GM21381 (cell line): ENCODE data around the gene GJD3.

Experiments used
- ATAC-seq: cut with Tn5 transposase; IDR thresholded peaks from one replicate; pipeline ENCODE4 v1.9.1; 2021; ENCODE audit warnings: mild to moderate bottlenecking, moderate library complexity; ENCODE audit not compliant: unreplicated experiment

The GJD3 gene

DNA sequence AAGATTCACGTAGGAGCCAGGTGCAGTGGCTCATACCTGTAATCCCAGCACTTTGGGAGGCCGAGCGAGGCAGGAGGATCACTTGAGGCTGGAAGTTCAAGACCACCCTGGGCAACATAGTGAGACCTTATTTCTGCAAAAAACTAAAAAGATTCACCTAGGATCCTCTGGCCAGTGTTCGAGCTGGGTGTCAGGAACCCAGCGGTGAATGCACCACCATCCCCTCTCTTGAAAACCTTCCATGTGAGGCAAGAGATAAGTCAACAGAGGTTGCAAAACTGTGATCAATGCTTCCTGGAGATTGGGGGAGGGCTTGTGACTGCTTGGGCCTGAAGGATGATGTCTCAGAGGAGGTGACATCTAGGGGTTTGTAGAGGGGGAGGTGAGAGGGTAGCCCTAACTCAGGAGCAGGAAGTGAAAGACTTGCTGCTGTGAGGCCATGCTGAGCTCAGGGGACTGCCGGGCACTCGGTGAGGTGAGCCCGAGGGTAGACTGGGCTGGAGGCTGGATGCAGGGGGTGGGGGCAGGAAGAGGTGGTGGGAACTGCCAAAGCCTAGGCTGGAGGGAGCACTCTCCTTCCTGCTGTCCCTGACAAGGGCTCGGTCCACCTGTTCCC, 11.7 kb downstream of the GJD3 start:
- ATAC-seq, result no peak

DNA sequence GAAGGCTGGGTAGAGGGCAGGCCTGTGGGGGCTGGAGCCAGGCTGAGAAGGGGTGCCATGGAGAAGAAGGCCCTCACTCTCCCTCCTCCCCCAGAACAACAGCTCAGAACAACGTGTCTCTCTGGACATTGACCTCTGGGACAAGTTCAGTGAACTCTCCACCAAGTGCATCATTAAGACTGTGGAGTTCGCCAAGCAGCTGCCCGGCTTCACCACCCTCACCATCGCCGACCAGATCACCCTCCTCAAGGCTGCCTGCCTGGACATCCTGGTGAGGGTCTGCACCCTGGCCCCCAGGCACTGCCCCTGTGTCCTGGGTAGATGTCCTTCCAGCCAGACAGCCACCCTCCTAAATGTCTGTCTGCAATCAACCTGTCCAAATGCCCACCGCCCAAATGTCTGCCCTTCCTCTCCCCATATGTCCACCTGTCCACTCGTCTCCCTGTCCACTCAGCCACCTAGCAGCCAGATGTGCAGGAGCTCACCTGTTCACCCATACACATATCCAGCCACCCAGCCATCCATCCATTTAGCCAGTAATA, 12.2 kb downstream of the GJD3 start:
- no peak for ATAC-seq

DNA sequence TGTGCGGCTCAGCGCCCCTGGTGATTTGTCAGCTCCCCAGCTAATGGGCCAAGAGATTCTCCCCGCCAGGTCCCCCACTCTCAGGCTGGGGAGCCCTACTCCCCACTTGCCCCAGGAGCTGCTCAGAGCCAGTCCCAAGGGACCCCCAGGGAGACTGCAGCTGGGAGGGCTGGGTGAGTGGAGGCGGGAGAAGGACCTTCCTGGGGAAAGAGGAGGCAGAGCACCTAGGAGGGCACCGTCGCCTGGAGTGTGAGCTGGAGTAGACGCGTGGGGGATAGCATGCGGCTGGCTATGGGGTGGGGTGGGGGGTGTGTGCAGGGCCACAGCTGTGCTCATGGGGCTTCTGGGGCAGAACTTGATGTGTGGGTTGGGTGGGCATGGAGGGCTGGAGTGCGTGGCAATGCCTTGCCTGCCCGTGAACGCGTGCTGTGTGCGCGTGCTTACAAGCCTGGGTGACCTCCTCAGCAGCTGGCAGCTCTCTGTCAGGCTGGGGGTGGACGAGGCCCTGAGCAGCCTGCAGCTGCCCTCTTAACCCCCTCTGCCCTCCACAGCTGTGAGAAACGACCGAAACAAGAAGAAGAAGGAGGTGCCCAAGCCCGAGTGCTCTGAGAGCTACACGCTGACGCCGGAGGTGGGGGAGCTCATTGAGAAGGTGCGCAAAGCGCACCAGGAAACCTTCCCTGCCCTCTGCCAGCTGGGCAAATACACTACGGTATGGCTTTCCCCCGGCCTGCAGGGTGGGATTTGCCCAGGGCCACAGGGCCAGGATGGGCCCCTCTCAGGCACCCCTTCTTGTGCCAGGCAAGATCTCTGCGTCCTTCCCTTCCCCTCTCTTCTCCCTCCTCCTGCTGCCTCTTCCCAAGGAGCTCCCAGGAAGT, 12.9 kb downstream of the GJD3 start:
- ATAC-seq, result no peak

DNA sequence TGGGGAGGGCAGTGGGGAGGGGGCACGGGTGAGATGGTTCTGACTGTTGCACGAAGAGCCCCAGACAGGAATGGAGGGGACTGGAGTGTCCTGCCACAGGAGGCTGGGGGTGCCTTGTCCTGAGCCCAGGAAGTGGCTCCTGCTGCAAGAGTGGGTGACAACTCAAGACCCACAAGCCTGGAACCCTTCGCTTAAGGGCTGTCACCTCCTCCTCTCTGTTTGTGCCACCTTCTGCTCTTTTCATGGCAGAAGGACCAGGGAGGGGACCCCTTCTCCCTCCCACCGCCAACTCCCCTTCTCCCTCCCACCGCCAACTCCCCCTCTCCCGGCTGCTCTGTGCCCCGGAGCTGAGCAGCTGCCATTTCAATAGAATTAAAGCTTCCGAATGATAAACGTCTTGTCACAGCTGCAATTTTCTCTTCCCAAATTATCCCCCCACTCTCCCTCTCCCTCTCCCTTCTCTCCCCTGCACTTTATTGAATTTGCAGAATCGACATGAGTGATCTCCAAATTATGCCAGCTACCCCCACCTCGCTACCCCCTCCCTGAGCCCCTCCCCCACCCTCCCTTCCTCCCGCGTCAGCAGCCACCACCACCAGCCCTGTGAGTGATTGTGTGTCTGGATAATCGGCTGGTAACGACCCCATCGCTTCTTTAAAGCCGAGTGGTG, 13.7 kb downstream of the GJD3 start:
- no peak for ATAC-seq

DNA sequence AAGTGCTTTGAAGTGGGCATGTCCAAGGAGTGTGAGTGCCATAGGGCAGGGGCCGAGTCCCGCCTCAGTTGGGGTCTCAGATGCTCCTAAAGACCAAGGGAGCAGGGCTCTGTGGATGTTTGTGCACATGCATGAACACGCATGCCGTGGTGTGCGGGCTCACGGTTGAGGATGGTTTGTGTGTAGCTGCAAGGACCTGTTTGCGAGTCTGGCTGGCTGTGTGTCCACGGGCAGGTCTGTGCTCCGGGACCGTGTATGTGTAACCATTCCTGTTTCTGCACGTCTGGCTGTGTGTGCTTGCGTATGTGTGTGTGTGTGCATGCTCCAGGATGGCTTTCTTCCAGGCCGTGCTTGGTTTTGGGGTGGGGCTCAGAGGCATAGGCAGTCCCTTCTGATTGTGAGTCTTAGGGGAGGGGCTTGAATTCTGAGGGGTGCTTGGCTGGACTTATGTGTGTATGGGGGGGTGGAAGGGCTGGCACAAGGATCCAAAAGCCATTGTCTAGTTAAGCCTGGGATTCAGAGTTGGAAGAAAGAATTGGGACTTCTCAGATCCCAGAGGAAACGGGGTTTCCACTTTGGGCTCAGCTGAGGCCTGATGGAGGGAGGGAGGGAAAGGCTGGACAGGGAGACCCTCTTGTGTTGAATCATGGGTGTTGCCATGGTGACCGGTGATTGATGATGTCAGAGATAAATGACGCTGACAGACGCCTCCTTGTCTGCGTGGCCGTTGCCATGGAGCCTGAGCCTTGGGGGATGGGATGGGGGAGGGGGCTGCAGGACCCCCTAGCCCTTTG, 14.4 kb downstream of the GJD3 start:
- ATAC-seq, result no peak

DNA sequence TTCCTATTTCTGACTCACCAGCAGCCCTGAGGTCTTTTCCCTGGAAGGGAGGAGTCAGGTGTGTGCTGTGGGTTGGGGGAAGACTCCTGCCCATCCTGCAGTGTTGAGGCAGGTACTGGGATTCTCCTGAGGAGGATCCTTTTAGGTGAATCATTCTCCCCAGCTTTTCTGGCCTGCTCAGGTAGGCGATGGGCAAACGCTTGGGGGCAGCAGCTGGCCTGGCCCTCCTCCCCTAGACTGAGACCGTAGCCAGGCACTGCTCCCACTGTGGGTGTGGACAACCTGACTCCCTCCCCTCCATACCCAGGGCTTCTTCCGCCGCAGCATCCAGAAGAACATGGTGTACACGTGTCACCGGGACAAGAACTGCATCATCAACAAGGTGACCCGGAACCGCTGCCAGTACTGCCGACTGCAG, 15.1 kb downstream of the GJD3 start:
- no peak for ATAC-seq

DNA sequence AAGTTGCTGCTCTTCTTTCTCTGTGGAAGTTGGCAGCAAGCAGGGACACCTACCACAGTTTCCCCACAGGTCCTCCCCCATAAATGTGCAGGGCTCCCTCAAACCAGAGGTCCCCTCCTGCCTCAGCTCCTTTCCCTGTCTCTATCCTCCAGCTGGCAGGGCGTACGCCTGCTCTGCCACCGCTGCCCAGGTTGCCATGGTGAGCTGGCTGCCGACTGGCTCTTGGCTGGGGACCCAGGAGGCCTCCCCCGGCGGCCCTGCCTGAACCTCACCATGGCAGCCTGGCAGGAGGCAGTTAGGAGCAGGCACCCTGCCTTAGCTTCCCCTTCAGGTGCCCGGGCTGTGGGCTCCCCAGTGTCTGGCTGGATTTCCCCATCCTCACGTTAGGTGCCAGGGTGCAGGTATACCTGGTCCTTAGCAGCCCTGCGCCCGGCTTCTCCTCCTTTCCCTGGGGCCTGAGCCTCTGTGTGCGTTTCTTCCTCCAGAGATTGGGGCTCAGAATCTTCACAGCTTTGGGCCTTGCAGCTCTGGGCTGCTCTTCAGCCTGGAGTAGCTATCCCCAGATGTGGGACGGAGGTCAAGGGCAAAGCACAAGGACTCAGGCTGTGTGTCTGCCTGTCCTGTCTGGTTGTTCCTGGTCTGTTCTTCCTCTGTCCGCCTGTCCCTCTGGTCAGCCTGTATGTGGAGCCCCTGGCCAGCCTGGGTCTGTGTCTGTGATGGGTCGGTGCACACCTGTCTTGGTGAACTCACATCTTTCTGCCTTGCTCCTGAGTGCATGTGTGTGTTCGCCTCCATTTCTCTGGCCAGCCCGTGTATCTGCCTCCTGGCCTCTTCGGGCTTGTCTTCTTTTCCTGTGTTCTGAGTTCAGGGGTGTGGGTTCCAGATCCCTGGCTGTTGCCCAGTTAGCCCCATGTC, 15.7 kb downstream of the GJD3 start:
- ATAC-seq, result no peak

DNA sequence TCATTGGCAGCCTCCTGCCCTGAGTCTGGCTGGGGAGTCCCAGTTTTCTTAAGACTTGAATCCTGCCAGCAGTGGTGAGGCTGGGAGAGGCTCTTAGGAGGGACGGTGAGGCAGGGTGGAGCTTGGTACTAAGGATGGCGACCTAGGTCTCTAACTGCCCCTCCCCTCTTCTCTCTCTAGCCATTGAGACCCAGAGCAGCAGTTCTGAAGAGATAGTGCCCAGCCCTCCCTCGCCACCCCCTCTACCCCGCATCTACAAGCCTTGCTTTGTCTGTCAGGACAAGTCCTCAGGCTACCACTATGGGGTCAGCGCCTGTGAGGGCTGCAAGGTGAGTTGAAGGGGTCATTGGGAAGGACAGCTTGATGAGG, 16.4 kb downstream of the GJD3 start:
- no peak for ATAC-seq

DNA sequence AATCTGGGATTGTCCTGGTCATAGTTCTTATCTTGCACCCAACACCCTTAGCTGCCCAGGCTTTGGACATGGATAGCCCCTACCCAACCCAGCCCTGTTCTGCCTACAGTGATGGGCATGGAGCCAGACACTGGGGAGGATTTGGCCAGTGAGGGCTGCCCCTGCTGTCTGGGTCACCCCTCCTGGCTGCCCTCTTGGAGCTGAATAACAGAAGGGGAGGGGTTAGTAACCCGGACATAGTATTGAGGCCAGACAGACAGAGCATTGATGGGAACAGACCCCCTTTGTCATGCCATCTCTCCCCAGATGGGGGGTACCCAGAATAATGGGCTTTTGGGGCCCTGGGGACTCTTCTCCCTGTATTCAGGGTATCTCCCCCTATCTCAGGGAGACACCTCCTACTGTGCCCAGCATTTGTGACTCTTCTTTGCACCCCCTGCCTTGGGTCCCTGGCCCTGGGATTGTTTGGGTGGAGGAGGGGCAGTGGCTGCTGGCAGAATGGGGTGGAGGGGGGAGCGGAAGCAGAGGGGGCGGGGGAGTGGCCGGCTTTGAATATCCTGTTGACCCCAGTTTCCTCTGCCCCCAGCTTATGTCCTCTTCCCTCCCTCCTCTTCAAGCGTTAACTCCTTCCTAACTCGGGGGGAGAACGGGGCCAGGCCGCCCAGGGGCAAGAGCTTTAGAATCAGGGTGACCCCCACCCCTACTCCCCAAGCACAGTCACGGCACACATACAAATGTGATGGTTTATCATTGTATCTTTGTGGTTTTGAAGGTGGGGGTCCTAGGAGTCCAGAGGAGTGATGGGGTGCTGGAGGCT, 17.0 kb downstream of the GJD3 start:
- no peak for ATAC-seq

DNA sequence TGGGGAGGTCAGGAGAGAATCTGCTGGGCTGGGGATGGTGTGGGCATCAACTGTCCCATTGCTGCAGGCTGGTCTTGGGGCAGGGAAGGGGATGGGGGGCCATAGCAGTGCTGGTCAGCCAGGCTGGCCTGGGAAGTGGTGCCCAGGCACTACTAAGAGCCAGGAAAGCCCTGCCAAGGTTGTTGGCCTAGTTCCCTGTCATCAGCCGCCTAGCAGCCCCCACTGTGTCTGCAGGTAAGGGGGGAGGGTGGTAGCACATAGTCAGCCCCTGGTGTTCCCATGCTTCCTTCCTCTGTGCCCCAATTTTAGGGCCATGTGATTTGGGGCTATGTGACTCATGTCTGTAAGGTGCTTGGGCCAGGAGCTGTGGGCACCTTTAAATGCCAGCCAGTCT, 17.8 kb downstream of the GJD3 start:
- no peak for ATAC-seq

DNA sequence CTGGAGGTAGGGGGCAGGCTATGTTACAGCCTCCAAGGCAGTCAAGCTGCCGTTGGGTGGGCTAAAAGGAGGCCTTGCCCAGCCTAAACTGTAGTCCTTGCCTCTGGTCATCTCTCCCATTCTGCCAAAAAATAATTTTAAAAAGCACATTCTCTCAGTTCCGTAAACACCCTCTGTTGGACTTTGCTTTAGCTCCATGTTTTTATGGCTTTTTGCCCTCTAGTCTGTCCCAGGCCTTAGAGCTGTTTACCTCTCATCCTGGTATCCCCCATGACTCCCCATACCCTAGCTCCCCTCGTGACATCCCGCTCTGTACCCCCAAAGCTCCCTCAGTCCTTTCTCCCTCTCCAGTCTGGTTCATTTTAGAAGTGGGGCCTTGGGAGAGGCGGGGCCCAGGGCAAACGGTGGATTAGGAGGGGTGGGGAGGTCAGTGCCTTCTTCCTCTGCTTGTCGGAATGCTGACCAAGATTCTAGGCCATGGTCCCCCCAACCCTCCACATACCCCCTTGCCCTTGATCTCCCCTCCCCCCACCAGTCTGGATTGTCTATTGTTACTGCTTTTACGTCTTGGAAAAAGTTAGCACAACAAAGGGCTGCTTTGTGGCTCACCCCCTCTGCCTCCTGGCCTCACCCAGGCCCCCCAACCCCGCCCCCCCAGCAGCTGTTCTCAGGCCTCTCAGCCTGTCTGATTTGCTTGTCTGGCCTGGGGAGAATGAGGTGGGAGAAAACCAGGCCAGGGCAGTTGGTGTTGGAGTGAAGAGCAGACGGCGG, 18.4 kb downstream of the GJD3 start:
- no peak for ATAC-seq

DNA sequence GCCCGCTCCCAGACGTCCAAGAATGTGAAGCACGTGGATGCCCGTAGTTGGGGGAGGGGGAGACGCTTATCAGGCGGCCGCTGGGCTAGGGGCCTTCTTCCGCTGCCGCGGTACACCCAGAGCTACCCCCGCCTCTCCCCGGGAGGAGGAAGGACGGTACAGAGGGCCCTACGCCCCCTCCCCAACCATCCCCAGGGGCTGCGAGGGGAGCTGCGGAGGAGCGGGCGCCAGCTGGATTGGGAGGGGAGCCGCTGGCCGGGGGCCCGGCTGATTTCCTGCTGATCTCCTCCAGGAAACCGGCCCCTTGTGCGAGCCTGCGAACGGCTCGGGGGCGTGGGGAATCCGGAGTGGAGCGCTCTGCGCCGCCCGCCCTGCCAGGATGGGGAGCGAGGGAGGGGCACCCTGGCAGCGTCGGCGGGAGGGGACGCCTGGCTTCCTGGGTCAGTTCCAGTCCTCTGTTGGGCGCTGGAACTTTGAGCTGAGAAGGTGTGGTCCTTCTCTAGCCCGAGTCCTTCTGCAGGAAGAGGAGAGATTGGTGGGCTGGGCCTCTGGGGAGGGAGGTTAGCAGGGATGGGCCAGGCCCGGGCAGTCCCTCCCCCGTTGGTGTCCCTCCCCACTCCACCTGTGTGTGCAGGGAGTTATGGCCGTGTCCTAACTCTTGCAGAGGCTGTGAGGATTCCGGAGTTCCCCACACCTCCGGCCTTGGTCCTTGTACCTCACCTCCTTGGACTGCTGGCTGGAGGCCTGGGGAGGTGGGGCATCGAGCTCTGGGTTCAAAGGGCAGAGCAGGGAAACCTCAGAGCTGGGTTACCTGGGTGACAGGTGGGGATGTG, 19.2 kb downstream of the GJD3 start:
- no peak for ATAC-seq

DNA sequence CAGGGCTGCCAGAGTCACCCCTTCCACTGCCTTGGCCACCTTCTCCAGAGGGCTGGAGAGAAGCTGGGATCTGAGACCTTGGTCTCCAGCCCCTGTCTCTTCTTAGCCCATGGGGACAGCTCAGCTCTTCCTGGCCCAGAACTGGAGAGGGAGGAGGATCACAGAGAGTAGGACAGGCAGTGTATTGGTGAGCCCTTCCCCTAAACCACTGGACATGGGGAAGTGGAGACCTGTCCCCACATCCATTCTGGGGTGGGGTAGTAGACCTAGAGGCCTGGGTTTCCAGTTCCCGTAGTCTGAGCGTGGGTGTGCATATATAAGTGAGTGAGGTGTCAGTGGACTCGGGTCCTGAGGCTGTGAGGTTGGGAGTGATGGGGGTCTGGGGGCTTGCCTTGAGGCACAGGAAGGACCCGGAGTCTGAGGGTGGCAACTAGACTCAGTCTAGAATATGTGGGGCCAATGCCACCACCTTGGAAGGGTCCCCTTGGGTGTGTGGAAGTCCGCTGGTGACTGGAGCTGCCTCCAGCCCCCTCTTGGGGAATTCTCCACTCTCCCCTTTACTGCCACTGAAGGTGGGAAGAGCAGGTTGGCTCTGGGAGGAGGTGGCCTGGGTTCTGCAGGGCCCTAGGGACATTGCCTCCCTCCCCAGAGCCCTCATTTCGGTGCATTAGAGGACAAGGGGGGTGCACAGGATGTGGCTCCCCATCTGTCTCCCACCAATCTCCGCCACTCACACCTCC, 19.9 kb downstream of the GJD3 start:
- ATAC-seq, result no peak

DNA sequence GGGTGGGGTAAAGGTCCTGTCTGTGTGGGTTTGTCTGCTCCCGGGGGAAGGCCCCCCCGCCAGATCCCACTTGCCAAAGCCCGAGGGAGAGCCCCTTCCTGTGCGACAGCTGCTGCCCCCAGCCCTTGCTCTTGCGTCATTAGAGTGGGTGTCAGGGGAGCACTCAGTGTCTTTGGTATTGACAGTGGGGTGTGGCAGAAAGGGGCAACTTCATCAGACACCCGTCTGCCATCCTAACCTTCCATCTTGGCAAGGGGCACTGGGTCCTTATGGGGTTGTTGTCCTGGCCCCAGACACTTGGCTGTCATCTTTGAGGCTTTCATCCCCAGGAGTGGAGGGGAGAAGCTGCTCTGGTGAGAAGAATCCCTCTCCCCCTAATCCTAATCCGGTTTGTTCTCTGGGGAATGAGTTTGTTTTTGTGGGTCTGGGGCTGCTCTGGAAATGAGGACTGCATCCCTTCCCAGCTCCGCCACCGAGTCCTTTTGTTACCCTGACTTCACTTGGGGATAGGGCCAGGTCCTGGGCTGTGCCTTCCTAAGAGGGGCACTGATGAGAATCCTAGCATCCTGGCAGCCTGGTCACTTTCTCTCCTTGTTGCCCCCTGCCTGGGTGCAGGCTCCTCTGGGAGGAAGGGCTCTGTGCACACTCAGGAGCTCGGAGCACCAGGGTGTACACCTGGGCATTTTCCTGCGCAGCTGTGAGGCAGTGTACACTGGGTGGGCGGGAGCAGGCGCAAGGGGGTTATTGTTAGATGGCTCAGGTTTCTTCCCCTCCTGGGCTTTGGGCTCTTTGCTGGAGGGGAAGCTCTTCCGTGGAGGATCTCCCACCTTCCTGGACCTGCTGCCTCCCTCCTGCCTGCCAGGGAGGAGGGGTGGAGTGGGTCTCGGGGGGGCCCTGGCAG, 21.1 kb downstream of the GJD3 start:
- no peak for ATAC-seq

DNA sequence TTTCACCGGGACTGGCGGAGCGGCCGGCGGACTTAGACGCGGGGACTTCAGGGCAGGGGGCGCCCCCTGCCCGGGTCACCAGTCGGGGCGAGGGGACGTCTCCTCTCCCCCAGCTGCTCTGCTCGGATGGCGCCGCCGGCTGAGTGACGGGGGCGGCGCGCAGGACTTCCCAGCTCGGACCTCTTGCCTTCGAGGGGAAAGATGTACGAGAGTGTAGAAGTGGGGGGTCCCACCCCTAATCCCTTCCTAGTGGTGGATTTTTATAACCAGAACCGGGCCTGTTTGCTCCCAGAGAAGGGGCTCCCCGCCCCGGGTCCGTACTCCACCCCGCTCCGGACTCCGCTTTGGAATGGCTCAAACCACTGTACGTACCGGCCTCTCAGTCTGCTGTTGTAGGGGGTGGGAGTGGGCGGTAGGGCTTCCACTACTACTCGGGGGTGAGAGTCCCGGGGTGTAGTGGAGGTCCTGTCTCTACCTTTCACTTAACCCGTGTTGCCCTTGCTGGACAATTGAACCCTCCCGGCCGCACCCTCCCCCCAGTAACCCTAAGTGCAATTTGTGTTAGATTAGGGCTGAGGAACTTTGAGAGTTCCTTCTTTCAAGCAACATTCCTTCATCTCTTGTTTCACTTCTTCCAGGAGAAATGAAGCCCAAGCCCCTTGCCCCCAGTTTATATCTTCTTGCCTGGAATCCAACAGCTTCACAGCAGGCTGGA, 21.9 kb downstream of the GJD3 start:
- no peak for ATAC-seq
